HepG2 (cell line): Measurements from ENCODE around the gene DTWD2. TPM values are rescaled to one million over a fixed set of nuclear protein-coding genes. Genes with fewer than 3 reads are reported as not detected.
A peak's percentile ranks its signal among the peaks of the same experiment; 100 is the strongest.

ENCODE experiments used
- ARHGAP35 ChIP-seq: sonication (generic); formaldehyde crosslinking; IDR thresholded peaks from 2 replicates; pipeline ENCODE4 v1.9.0; 2022; ENCODE audit warnings: mild to moderate bottlenecking, inconsistent platforms, moderate library complexity, missing genetic modification reagents, borderline replicate concordance
- ASH2L ChIP-seq: fragments of 300-600, 200-600 bp; sonication (generic); IDR thresholded peaks from 2 replicates; pipeline ENCODE4 v1.7.0; 2017; ENCODE audit warnings: low read depth, mild to moderate bottlenecking, moderate library complexity, mixed read lengths, low read length; ENCODE audit not compliant: insufficient read length
- ELK4 ChIP-seq: sonication (generic); formaldehyde crosslinking; IDR thresholded peaks from 2 replicates; pipeline ENCODE4 v1.9.0; 2021; ENCODE audit warnings: missing genetic modification reagents, borderline replicate concordance
- EP300 ChIP-seq, 3 experiments: sonication (generic) in 1 of 3; formaldehyde crosslinking in 1 of 3; IDR thresholded peaks; 2 replicates each; pipeline versions ENCODE4 v1.5.1 to v1.6.1; 2011 to 2020; ENCODE audit warnings: low read depth in 2 of 3, low read length in 2 of 3, borderline replicate concordance in 1 of 3, improper control_type of control experiment in 1 of 3, mild to moderate bottlenecking in 1 of 3, missing genetic modification reagents in 1 of 3, moderate library complexity in 1 of 3
- LCORL ChIP-seq, 2 experiments: fragments of 450-650 bp in 1 of 2; sonication (generic) in 1 of 2; formaldehyde crosslinking in 1 of 2; IDR thresholded peaks; 2 replicates each; pipeline versions ENCODE4 v1.5.0 to v1.6.1; 2017 to 2020; ENCODE audit warnings: antibody characterized with exemption in 1 of 2, missing genetic modification reagents in 1 of 2
- MAFG ChIP-seq: sonication (generic); formaldehyde crosslinking; IDR thresholded peaks from 2 replicates; pipeline ENCODE4 v1.5.1; 2020; ENCODE audit warnings: mild to moderate bottlenecking, missing genetic modification reagents
- MBNL3 ChIP-seq: fragments of 250-450 bp; sonication (Bioruptor Pico); conservative IDR thresholded peaks from 2 replicates; pipeline ENCODE4 v1.8.0; 2022; ENCODE audit warnings: mild to moderate bottlenecking, inconsistent platforms
- SP1 ChIP-seq, 2 experiments: fragments of 450-650 bp in 1 of 2; sonication (generic) in 1 of 2; formaldehyde crosslinking in 1 of 2; IDR thresholded peaks; 2 replicates each; pipeline versions ENCODE4 v1.4.0 to v1.6.1; 2016 to 2020; ENCODE audit warnings: missing genetic modification reagents in 1 of 2
- ZBTB14 ChIP-seq: sonication (generic); formaldehyde crosslinking; IDR thresholded peaks from 2 replicates; pipeline ENCODE4 v1.4.0; 2020; ENCODE audit warnings: missing genetic modification reagents
- ZBTB40 ChIP-seq, 2 experiments: fragments of 450-650 bp in 1 of 2; sonication (generic) in 1 of 2; formaldehyde crosslinking in 1 of 2; IDR thresholded peaks; 2 replicates each; pipeline versions ENCODE4 v1.6.1 to v1.8.0; 2016 to 2022; ENCODE audit warnings: antibody characterized with exemption in 1 of 2, mild to moderate bottlenecking in 1 of 2, missing genetic modification reagents in 1 of 2
- ZNF138 ChIP-seq: sonication (generic); formaldehyde crosslinking; IDR thresholded peaks from 2 replicates; pipeline ENCODE4 v1.5.0; 2020; ENCODE audit warnings: mild to moderate bottlenecking, low read depth, missing genetic modification reagents
- ZNF44 ChIP-seq: sonication (generic); formaldehyde crosslinking; IDR thresholded peaks from 2 replicates; pipeline ENCODE4 v1.5.1; 2020; ENCODE audit warnings: mild to moderate bottlenecking, missing genetic modification reagents
- ZNF607 ChIP-seq: sonication (generic); formaldehyde crosslinking; IDR thresholded peaks from 2 replicates; pipeline ENCODE4 v1.5.1; 2020; ENCODE audit warnings: missing genetic modification reagents, mild to moderate bottlenecking, borderline replicate concordance
- ZNF746 ChIP-seq: sonication (generic); formaldehyde crosslinking; IDR thresholded peaks from 2 replicates; pipeline ENCODE4 v1.8.0; 2022; ENCODE audit warnings: mild to moderate bottlenecking, missing genetic modification reagents
- polyA plus RNA-seq, 8 experiments: library from polyadenylated mRNA; depleted of rRNA in 3 of 8; stranded (reverse) in 7 of 8; unstranded in 1 of 8; fragments of >200 nt; fragmentation: Illumina TruSeq in 4 of 8; extraction: Trizol in 4 of 8; gene quantifications; 2 replicates each; pipeline versions ENCODE4 v1.2.1 to v1.2.3, GENCODE V29; 2011 to 2016; ENCODE audit warnings: low read depth in 4 of 8, missing spikeins in 1 of 8, mixed read lengths in 1 of 8; ENCODE audit not compliant: insufficient read depth in 1 of 8
- total RNA-seq, 5 experiments: library from RNA; depleted of rRNA; stranded (reverse); fragments of >200 nt; fragmentation: Illumina TruSeq; extraction: Trizol; gene quantifications; 2 replicates each; pipeline ENCODE4 v1.2.3, GENCODE V29; 2016; ENCODE audit warnings: low read depth in 1 of 5

DTWD2 gene
- total and polyA plus RNA-seq, 2 of the 13 experiments (the other 11 are each of a cell fraction or from before 2014, with no cell fraction given): 1.6 to 6.0 TPM

GRCh38 chr5:118987988-118988865, at the start of gene DTWD2 (continued):
- TF ChIP-seq SP1 (IDR thresholded peaks at IDR 0.05) (no peak), SP1 (CRISPR knock-in tag; IDR thresholded peaks at IDR 0.05) (peak; percentile 69; the same call in 1 of the 2 replicates), ASH2L (peak; percentile 92), ZBTB40 (IDR thresholded peaks at IDR 0.05) (no peak), ZBTB40 (CRISPR knock-in tag; IDR thresholded peaks at IDR 0.05) (peak; percentile 23; the same call in 1 of the 2 replicates), ZBTB14 (no peak), ARHGAP35 (peak; percentile 91; the same call in 1 of the 2 replicates), MBNL3 (CRISPR knock-in tag) (no peak), EP300 (IDR thresholded peaks at IDR 0.05; ENCODE audit: low read depth in 2 of 2, low read length in 2 of 2) (0 out of 4 replicates have a peak, but pooled peaks have one; percentile 3 to 19), EP300 (CRISPR knock-in tag; IDR thresholded peaks at IDR 0.05; ENCODE audit: borderline replicate concordance) (no peak), MAFG (CRISPR knock-in tag) (no peak), ZNF44 (CRISPR knock-in tag) (0 out of 2 replicates have a peak, but pooled peaks have one; percentile 21), ZNF607 (0 out of 2 replicates have a peak, but pooled peaks have one; percentile 63), ZNF138 (CRISPR knock-in tag) (0 out of 2 replicates have a peak, but pooled peaks have one; percentile 57), ELK4 (CRISPR knock-in tag) (no peak), LCORL (IDR thresholded peaks at IDR 0.05) (no peak), LCORL (CRISPR knock-in tag; IDR thresholded peaks at IDR 0.05) (peak; percentile 82), ZNF746 (CRISPR knock-in tag) (0 out of 2 replicates have a peak, but pooled peaks have one; percentile 16)
